ACHN (cell line): ENCODE data around the gene PCDH9.

Source experiments
- DNase-seq: peaks from one replicate; pipeline ENCODE4 v3.0.0-alpha.2; 2015
- in situ Hi-C: cut with HindIII; loops from 2 replicates; pipeline ENCODE4 v1.10.0; 2017; ENCODE audit warnings: low sequenced_read_pairs, low pct_ligation_motif_present, low pct_unique_long_range_greater_than_20kb

PCDH9 gene

GRCh38 chr13:66700117-66700601 lies 530.0 kb downstream of the PCDH9 start:
- no peak for DNase-seq
- in situ Hi-C loops = no loop called here

- no peak for DNase-seq
- in situ Hi-C loops = no loop called here
These were observed 536.5 kb downstream of the PCDH9 start for GRCh38 chr13:66693656-66694055.

GRCh38 chr13:66691149-66691548 lies 539.0 kb downstream of the PCDH9 start:
- in situ Hi-C loops = no loop called here
- DNase-seq = no peak

- in situ Hi-C loops = no loop called here
- peak; percentile 33 for DNase-seq
These were observed 540.5 kb downstream of the PCDH9 start for GRCh38 chr13:66689628-66690027.

GRCh38 chr13:66689037-66689619 lies 541.0 kb downstream of the PCDH9 start:
- DNase-seq = peak; percentile 9
- in situ Hi-C loops = no loop called here

GRCh38 chr13:66681403-66681802 lies 548.7 kb downstream of the PCDH9 start:
- no peak for DNase-seq
- in situ Hi-C loops = no loop called here

GRCh38 chr13:66680031-66680430 lies 550.1 kb downstream of the PCDH9 start:
- DNase-seq = no peak
- in situ Hi-C loops = no loop called here

- no peak for DNase-seq
- in situ Hi-C loops = no loop called here
These were observed 554.5 kb downstream of the PCDH9 start for GRCh38 chr13:66675620-66676019.

- in situ Hi-C loops = no loop called here
- DNase-seq = peak; percentile 10
These were observed 556.7 kb downstream of the PCDH9 start for GRCh38 chr13:66673401-66673800.

GRCh38 chr13:66665991-66666390 lies 564.1 kb downstream of the PCDH9 start:
- in situ Hi-C loops = no loop called here
- DNase-seq = peak; percentile 92

GRCh38 chr13:66663711-66664110 lies 566.4 kb downstream of the PCDH9 start:
- in situ Hi-C loops = no loop called here
- DNase-seq = peak; percentile 16

GRCh38 chr13:66663206-66663605 lies 566.9 kb downstream of the PCDH9 start:
- in situ Hi-C loops = no loop called here
- DNase-seq = no peak

- in situ Hi-C loops = no loop called here
- DNase-seq = no peak
These were observed 568.8 kb downstream of the PCDH9 start for GRCh38 chr13:66661336-66661735.

GRCh38 chr13:66660468-66660813 lies 569.7 kb downstream of the PCDH9 start:
- no peak for DNase-seq
- in situ Hi-C loops = no loop called here

- peak; percentile 54 for DNase-seq
These were observed 570.3 kb downstream of the PCDH9 start for GRCh38 chr13:66659701-66660467.

GRCh38 chr13:66659286-66659685 lies 570.9 kb downstream of the PCDH9 start:
- in situ Hi-C loops = no loop called here
- DNase-seq = no peak

More at GRCh38 chr13:66659701-66660467, 570.3 kb downstream of the PCDH9 start:
- in situ Hi-C loops = no loop called here

GRCh38 chr13:66657165-66657881 lies 572.8 kb downstream of the PCDH9 start:
- in situ Hi-C loops = no loop called here
- DNase-seq = no peak

GRCh38 chr13:66655847-66656454 lies 574.2 kb downstream of the PCDH9 start:
- in situ Hi-C loops = no loop called here
- no peak for DNase-seq

GRCh38 chr13:66644855-66645460 lies 585.2 kb downstream of the PCDH9 start:
- in situ Hi-C loops = no loop called here
- no peak for DNase-seq
